ENCODE results near the gene LRCH1. TPM values are rescaled to one million over a fixed set of nuclear protein-coding genes. Genes with fewer than 3 reads are reported as not detected.

The LRCH1 gene
- total RNA-seq, 4 donors from 2014 or later: 17.2 to 25.7 (median 21.9) TPM

- Histone ChIP-seq H3K9me3 (no peaks in the 10 kb centered on the region), H3K27ac (no peak overlapping the region), H3K36me3 (peaks cover 0 to 56% (median 0%) of the 10 kb centered on the region in 3 donors), H3K4me1 (no peaks in the 10 kb centered on the region), H3K27me3 (no peaks in the 10 kb centered on the region), H3K4me3 (no peak overlapping the region)
- DNase-seq (ENCODE audit: low spot score in 2 of 2): no peak
- 52 to 70% methylated on average over 2 of the region's 2 CpGs for WGBS, 2 donors
- TF ChIP-seq EP300 (IDR thresholded peaks at IDR 0.05) (no peak), CTCF (IDR thresholded peaks at IDR 0.05) (no peak), POLR2A (IDR thresholded peaks at IDR 0.05) (no peak)
Observed at GRCh38 chr13:46738055-46738454, 185.1 kb downstream of the LRCH1 start.

DNA sequence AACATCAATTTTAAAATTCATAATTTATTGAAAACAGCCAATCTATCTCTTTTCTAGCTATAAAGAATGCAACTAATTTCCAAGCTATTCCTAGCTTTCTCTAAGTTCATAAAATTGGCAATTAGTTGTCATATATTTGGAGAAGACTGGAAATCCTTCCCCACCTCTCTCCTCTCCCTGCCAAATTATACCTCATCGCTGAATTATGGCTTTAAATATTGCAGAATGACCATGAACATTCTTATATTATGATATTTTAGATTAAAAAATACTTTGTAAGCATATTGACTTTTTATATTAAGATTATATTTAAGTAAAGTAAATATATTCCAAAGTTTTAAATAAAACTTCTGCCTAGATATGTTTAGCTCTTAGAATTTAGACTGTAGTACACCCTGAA is 185.8 kb downstream of the LRCH1 start:
- H3K27ac ChIP-seq: no peak overlapping the region
- DNase-seq (ENCODE audit: low spot score in 2 of 2): no peak
- TF ChIP-seq CTCF (IDR thresholded peaks at IDR 0.05): no peak
- no peak for TF ChIP-seq EP300 (IDR thresholded peaks at IDR 0.05)
- TF ChIP-seq POLR2A (IDR thresholded peaks at IDR 0.05): no peak
- H3K4me1 ChIP-seq: no peaks in the 10 kb centered on the region
- H3K27me3 ChIP-seq: no peaks in the 10 kb centered on the region
- H3K36me3 ChIP-seq: peaks cover 0 to 52% (median 0%) of the 10 kb centered on the region in 3 donors
- H3K4me3 ChIP-seq: no peak overlapping the region
- 85 to 87% methylated on average over 1 of the region's 1 CpG for WGBS, 2 donors
- no peaks in the 10 kb centered on the region for H3K9me3 ChIP-seq

DNA sequence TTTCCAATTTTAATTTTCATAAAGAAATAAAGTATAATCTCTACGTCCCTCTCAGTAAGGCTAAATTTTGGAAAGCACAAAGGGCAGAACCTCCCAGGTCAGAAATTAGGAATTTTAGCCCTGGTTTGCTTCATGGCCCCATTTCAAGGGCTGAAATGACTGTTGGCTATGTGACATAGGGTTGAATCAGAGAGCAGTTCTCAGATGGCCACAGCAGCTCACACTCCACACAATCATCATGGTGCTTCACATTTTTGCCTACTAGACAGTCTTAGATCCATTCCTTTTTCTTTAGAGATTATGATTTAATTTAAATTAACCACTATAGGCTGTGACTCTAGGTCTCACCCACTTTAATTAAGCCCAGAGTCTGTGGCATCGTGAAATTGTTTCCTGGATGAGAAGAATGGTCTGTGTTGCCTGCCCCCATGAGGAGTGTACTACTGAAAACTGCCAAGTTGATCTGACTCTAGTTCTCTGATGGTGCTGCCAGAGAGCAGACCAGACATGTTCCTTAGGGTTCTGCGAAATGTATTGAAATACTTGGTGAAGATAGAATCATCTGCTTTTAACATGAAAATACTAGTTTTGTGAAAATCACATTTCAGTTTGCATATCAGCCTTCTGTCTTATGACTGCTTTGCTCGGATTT is 186.6 kb downstream of the LRCH1 start:
- DNase-seq (ENCODE audit: low spot score in 2 of 2): no peak
- Histone ChIP-seq H3K27me3 (no peaks in the 10 kb centered on the region), H3K9me3 (no peaks in the 10 kb centered on the region), H3K4me3 (no peak overlapping the region), H3K36me3 (peaks cover 0 to 50% (median 0%) of the 10 kb centered on the region in 3 donors), H3K27ac (no peak overlapping the region), H3K4me1 (no peaks in the 10 kb centered on the region)
- TF ChIP-seq CTCF (IDR thresholded peaks at IDR 0.05) (no peak), POLR2A (IDR thresholded peaks at IDR 0.05) (no peak), EP300 (IDR thresholded peaks at IDR 0.05) (no peak)
- 87 to 91% methylated on average over 4 of the region's 4 CpGs for WGBS, 2 donors

GRCh38 chr13:46743191-46743590 is 190.2 kb downstream of the LRCH1 start:
- WGBS, 2 donors: 88 to 89% methylated on average over 2 of the region's 2 CpGs
- Histone ChIP-seq H3K9me3 (no peaks in the 10 kb centered on the region), H3K36me3 (peaks cover 0 to 63% (median 3%) of the 10 kb centered on the region in 3 donors), H3K27ac (no peak overlapping the region), H3K4me3 (no peak overlapping the region), H3K27me3 (no peaks in the 10 kb centered on the region), H3K4me1 (no peaks in the 10 kb centered on the region)
- DNase-seq (ENCODE audit: low spot score in 2 of 2): no peak
- TF ChIP-seq EP300 (IDR thresholded peaks at IDR 0.05): no peak
- no peak for TF ChIP-seq CTCF (IDR thresholded peaks at IDR 0.05)
- TF ChIP-seq POLR2A (IDR thresholded peaks at IDR 0.05): no peak

DNA sequence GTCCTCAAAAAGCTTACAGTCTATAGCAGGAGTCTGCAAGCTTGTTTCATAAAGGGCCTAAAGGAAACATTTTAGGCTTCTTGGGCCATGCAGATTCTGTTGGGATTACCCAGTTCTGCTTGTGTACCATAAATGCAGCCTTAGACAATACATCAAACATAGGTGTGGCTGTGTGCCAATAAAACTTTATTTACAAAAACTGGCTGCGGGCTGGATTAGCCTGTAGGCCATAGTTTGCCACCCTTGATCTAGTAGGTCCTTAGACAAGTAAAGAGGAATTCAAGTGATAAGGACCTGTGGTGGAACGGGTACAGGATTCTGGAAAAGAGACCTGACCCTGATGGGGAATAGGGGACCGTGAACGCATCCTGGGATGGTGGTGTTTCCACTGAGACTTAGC is 192.1 kb downstream of the LRCH1 start:
- Histone ChIP-seq H3K27ac (no peak overlapping the region), H3K4me3 (no peak overlapping the region), H3K27me3 (no peaks in the 10 kb centered on the region), H3K4me1 (peaks cover 0 to 11% (median 0%) of the 10 kb centered on the region in 4 donors), H3K9me3 (no peaks in the 10 kb centered on the region), H3K36me3 (peaks cover 0 to 74% (median 3%) of the 10 kb centered on the region in 3 donors)
- no peak for DNase-seq (ENCODE audit: low spot score in 2 of 2)
- WGBS, 2 donors: 97 to 100% methylated on average over 4 of the region's 4 CpGs
- TF ChIP-seq POLR2A (IDR thresholded peaks at IDR 0.05): no peak
- no peak for TF ChIP-seq EP300 (IDR thresholded peaks at IDR 0.05)
- no peak for TF ChIP-seq CTCF (IDR thresholded peaks at IDR 0.05)
